Panc1 (cell line): Measurements from ENCODE around the gene VTI1A. TPM values are rescaled to one million over a fixed set of nuclear protein-coding genes. Genes with fewer than 3 reads are reported as not detected.
"Not testable (repeated sequence)": the region's sequence is repeated elsewhere in the genome, so short reads cannot be mapped to it uniquely, and the experiment has no call there.

ENCODE experiments used
- ATAC-seq: fragments of 200-7000 bp; cut with Tn5 transposase; 2 replicates; pipeline ENCODE4 v1.9.1; 2020; ENCODE audit warnings: mild to moderate bottlenecking, moderate library complexity
- BruUV-seq: library from RNA; stranded (reverse); fragments of 400-500 nt; replicated peaks from 2 replicates; lab custom pipeline; 2021; lab: Mats Ljungman, UMichigan
- CTCF ChIA-PET: fragments of 300-600 bp; sonication (Branson Sonifier 250); formaldehyde crosslinking; loops from one replicate; lab custom pipeline; 2022; ENCODE audit warnings: antibody characterized with exemption; lab: Charles Lee
- POLR2A ChIA-PET: fragments of 300-600 bp; sonication (Branson Sonifier 250); formaldehyde crosslinking; loops from one replicate; lab custom pipeline; 2022; ENCODE audit warnings: antibody characterized with exemption; lab: Charles Lee
- DNase-seq: peaks from one replicate; pipeline ENCODE4 v3.0.0-alpha.2; 2010; ENCODE audit warnings: low read depth, low spot score
- H3K27ac ChIP-seq: 2 replicates; pipeline ENCODE4 v1.5.1; 2011; ENCODE audit warnings: mild to moderate bottlenecking, low read length, inconsistent platforms
- H3K27me3 ChIP-seq: fragments of 200-500 bp; sonication (Bioruptor generic); 2 replicates; pipeline ENCODE4 v1.6.0; 2014; ENCODE audit warnings: low read length, inconsistent platforms; ENCODE audit not compliant: control insufficient read depth, insufficient read depth
- H3K36me3 ChIP-seq: fragments of 200-500 bp; sonication (Bioruptor generic); 2 replicates; pipeline ENCODE4 v1.5.1; 2014; ENCODE audit warnings: inconsistent platforms, mild to moderate bottlenecking, low read length, moderate library complexity; ENCODE audit not compliant: control insufficient read depth, insufficient read depth
- H3K4me1 ChIP-seq: 2 replicates; pipeline ENCODE4 v1.5.1; 2011; ENCODE audit warnings: inconsistent platforms, mild to moderate bottlenecking, low read length, moderate library complexity; ENCODE audit not compliant: control insufficient read depth, insufficient read depth
- H3K4me3 ChIP-seq, 2 experiments: 2 replicates each; pipeline ENCODE4 v1.5.1; 2011 to 2012; ENCODE audit warnings: low read depth in 2 of 2, low read length in 2 of 2, mild to moderate bottlenecking in 2 of 2, inconsistent platforms in 1 of 2, moderate library complexity in 1 of 2
- H3K9me3 ChIP-seq: fragments of 200-500 bp; sonication (Bioruptor generic); 2 replicates; pipeline ENCODE4 v1.5.1; 2014; ENCODE audit warnings: low read depth, mild to moderate bottlenecking, inconsistent platforms, low read length, moderate library complexity; ENCODE audit not compliant: control insufficient read depth, insufficient read depth
- CTCF ChIP-seq: fragments of 450-650 bp; IDR thresholded peaks from 2 replicates; pipeline ENCODE4 v1.5.1; 2017; ENCODE audit warnings: mild to moderate bottlenecking
- POLR2AphosphoS5 ChIP-seq: IDR thresholded peaks from 2 replicates; pipeline ENCODE4 v1.6.1; 2012; ENCODE audit warnings: mild to moderate bottlenecking, low read depth, low read length, moderate library complexity
- REST ChIP-seq, 2 experiments: IDR thresholded peaks; 2 replicates each; pipeline ENCODE4 v1.6.1; 2011 to 2012; ENCODE audit warnings: low read depth in 2 of 2, control low read depth in 1 of 2, low read length in 1 of 2, mild to moderate bottlenecking in 1 of 2, moderate library complexity in 1 of 2; ENCODE audit not compliant: insufficient read depth in 1 of 2
- SIN3A ChIP-seq: IDR thresholded peaks from 2 replicates; pipeline ENCODE4 v1.6.1; 2012; ENCODE audit warnings: low read depth, mild to moderate bottlenecking, low read length, moderate library complexity, borderline replicate concordance; ENCODE audit not compliant: insufficient read depth
- TCF7L2 ChIP-seq: IDR thresholded peaks from 2 replicates; pipeline ENCODE4 v1.6.1; 2011; ENCODE audit warnings: mild to moderate bottlenecking, low read depth, low read length, inconsistent platforms
- in situ Hi-C: cut with HindIII; loops from 2 replicates; pipeline ENCODE4 v1.10.0; 2016; ENCODE audit warnings: low sequenced_read_pairs, low pct_unique_long_range_greater_than_20kb
- intact Hi-C: fragments of 100-400 bp; cut with micrococcal nuclease; formaldehyde crosslinking; loops from one replicate; pipeline ENCODE4 v1.10.0; 2022; ENCODE audit not compliant: unreplicated experiment
- total RNA-seq: library from RNA; stranded (reverse); gene quantifications from one replicate; pipeline ENCODE4 v1.2.1, GENCODE V29; 2021; ENCODE audit not compliant: unreplicated experiment

Gene VTI1A
- total RNA-seq, 1 experiment from 2014 or later: 36.3 TPM

- ChIA-PET POLR2A (interaction anchor here (0.6 to 0.7 kb wide), 3 partner anchors 14 to 431 kb away, joined by 3 to 8 read pairs (median 4); no protein-coding TSS in a partner anchor), CTCF (interaction anchor here (0.6 kb wide), 1 partner anchor 1711 kb away, joined by 3 read pairs; no protein-coding TSS in a partner anchor)
- no peak overlapping the region for H3K4me3 ChIP-seq
- TF ChIP-seq POLR2AphosphoS5: no peak
- TF ChIP-seq TCF7L2: no peak
- TF ChIP-seq REST (IDR thresholded peaks at IDR 0.05; ENCODE audit: insufficient read depth in 1 of 2, low read depth in 2 of 2, low read length in 1 of 2): no peak
- TF ChIP-seq CTCF: no peak
- no TSS peak for BruUV-seq
- H3K27ac ChIP-seq: no peak overlapping the region
- H3K4me1 ChIP-seq: no peaks in the 10 kb centered on the region
- in situ Hi-C loops (no loop called here), intact Hi-C loops (no loop called here)
- ATAC-seq: no peak
- H3K9me3 ChIP-seq: no peaks in the 10 kb centered on the region
- no peaks in the 10 kb centered on the region for H3K27me3 ChIP-seq
- no peaks in the 10 kb centered on the region for H3K36me3 ChIP-seq
- no peak for DNase-seq
These were observed 50.4 kb downstream of the VTI1A start for GRCh38 chr10:112497347-112497950.

- intact Hi-C loops (no loop called here), in situ Hi-C loops (no loop called here)
- Histone ChIP-seq H3K36me3 (no peaks in the 10 kb centered on the region), H3K27me3 (no peaks in the 10 kb centered on the region), H3K4me1 (no peaks in the 10 kb centered on the region), H3K4me3 (no peak overlapping the region), H3K9me3 (no peaks in the 10 kb centered on the region), H3K27ac (no peak overlapping the region)
- ATAC-seq (no peak), DNase-seq (no peak)
- CTCF ChIA-PET: no interaction called here
- BruUV-seq: no TSS peak
- TF ChIP-seq SIN3A (no peak), CTCF (no peak), POLR2AphosphoS5 (no peak), TCF7L2 (no peak), REST (IDR thresholded peaks at IDR 0.05; ENCODE audit: insufficient read depth in 1 of 2, low read depth in 2 of 2, low read length in 1 of 2) (no peak)
- POLR2A ChIA-PET: no interaction called here
These were observed 51.8 kb downstream of the VTI1A start for GRCh38 chr10:112498806-112499205.

GRCh38 chr10:112499985-112500384, 53.0 kb downstream of the VTI1A start:
- intact Hi-C loops, H3K27me3 ChIP-seq, H3K36me3 ChIP-seq, POLR2A ChIA-PET, ATAC-seq, CTCF ChIA-PET, in situ Hi-C loops, H3K27ac ChIP-seq, H3K9me3 ChIP-seq, H3K4me3 ChIP-seq, BruUV-seq, DNase-seq, H3K4me1 ChIP-seq: not testable (repeated sequence)
